NCI-H69 (cell line): ENCODE data around the gene TNNT3.

Experiments used
- DNase-seq: peaks from one replicate; lab custom pipeline; 2025; lab: John Stamatoyannopoulos, UW

TNNT3 gene

DNA sequence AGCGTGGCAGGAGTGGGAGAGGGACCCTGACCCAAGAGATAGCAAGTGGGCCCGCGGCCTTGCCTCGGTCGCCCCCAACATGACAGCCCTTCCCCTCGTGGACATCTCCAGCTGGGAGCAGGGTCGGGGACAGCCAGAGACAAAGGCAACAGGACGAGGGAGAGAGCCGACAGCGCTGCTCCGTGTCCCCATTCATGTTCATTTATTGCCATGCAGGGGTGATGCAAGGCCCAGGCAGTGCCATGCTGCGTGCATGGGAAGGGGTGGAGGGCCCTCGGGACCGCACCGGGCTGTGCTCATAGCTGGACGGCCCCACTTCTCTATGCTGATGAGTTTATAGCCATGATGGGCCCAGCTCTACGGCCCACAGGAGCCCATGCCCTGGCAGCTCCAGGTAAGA lies 40.3 kb downstream of the TNNT3 start:
- no peak for DNase-seq

DNA sequence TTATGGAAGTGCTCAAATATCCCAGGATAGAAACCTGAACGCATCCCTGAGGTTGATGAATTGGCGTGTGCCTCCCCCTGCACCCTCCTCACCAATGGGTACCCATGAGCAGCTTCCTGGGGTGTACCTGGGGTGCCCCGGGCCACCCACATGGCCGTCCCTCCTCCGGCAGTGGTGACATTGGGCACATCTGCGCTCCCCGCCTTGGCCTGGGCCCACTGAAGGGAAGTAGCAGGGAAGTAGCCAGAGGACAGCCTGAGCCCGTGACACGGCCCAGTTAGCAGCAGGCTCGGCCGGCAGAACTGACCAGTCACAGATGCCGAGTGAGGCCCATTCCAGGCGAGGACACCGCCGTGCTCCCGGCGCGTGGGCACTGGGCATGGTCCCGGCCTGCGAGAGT lies 44.4 kb downstream of the TNNT3 start:
- DNase-seq, result no peak

DNA sequence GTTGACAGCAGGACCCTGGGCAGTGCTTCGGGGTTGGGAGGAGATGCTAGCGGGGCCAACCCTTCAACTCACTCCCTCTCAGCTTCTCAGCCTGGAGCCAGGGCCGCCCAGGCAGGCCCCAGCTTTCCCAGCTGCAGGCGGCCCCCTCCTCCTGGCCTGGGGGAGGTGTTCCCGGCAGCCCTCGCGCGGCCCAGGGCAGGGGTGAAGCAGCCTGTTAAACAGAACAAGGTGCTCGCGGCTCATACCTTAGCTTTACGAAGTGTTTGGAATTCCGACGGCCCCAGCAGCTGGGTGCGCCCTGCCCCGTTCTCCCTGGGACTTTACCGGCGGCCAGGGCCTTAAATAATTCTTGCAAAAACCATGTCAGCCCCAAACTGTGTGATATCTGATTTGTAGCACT lies 44.8 kb downstream of the TNNT3 start:
- DNase-seq, result no peak

GRCh38 chr11:1964955-1965354 lies 45.5 kb downstream of the TNNT3 start:
- DNase-seq, result no peak

GRCh38 chr11:1966531-1966930 lies 47.0 kb downstream of the TNNT3 start:
- no peak for DNase-seq

GRCh38 chr11:1967641-1968225 lies 48.2 kb downstream of the TNNT3 start:
- no peak for DNase-seq

GRCh38 chr11:1968454-1969002 lies 49.0 kb downstream of the TNNT3 start:
- DNase-seq, result no peak

- no peak for DNase-seq
These were observed 49.5 kb downstream of the TNNT3 start for GRCh38 chr11:1969035-1969434.

DNA sequence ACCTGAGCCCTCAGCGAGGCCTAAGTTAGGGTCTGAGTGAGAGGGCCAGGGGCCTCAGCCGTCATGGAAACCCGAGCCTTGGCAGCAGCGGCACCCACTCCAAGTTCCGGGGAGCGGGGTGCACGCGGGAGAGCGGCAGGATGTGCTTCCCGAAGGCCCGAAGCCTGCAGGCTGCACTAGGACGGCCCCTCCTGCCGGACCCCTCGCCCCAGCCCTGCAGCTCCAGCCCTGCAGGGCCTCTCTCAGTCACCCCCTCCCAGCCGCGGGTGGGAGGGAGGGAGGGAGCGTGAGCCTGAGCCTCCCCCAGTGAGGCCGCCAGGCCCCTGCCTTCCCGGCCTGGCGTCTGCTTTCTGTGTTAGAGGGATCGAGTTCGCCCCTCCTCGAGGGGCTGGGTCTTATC lies 50.3 kb downstream of the TNNT3 start:
- no peak for DNase-seq

DNA sequence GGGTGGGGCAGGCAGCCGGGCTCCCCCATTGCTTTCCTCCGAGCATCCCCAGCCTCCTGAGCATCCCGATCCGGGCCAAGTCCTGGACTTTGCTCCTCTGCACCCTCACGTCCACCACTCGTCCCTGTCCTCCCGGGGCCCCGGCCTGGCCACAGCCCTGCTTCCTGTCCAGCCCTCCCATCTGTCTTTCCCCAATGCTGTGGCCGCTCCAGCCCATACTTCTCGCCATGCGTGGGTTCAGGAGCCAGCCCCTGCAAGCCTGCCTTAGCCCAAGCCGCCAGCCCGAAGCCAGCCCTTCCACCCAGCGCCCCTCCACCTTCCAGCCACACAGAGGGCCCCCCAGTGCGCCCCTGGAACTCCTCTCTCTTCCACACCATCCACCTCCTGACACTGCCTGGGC lies 51.5 kb downstream of the TNNT3 start:
- no peak for DNase-seq

GRCh38 chr11:1975185-1975584 lies 55.7 kb downstream of the TNNT3 start:
- no peak for DNase-seq

DNA sequence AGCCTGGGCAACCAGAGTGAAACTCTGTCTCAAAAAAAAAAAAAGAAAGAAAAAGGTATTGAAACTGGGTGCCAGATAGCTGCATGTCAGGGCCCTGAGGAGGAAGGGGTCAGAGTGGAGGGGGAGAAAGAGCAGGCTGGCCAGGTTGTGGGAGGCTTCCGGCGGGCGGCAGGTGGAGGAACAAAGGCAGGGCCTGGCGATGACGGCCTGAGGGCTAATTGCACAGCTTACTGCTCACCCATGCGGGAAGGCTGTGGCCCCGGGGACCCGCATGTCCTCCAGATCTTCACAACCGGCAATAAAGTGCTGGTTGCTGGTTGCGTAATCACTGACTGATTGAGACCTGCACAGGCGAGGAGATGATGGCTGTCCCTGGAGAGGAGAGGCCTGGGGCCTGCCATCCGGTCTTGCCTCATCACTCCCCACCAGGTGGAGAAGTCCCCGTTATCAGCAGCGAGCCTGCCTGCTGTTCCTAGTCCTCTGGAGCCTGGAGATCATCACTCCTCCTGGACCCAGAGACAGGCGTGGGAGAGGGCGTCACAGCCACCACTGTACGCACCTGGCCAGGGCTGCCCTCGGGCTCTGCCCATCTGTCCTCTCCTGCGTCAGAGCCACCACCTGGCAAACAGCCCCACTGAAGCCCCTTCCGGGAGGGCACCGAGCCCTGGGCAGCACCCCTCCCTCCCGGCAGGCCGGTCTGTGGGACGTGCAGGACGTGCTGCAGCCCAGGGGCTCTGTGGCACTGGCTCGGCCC lies 59.4 kb downstream of the TNNT3 start:
- DNase-seq, result no peak

DNA sequence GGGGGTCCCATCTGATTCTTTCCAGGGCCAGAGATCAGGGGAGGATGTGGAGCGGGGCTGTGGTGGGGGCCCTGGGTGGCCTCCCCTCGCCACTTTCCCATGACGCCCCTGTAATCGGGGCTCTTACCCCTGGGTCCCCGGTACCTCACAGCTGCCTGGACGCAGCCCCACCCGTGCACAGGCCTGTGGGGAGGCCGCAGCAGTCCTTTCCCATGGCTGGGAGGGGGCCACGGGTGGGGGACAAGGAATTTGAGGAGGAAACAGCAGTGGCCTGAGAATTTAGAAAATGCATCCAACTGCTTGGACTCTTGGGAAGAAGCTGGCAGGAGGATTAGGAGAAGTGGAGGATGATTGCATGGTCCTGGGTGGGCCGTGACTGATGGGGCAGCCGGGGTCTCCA lies 60.1 kb downstream of the TNNT3 start:
- no peak for DNase-seq

DNA sequence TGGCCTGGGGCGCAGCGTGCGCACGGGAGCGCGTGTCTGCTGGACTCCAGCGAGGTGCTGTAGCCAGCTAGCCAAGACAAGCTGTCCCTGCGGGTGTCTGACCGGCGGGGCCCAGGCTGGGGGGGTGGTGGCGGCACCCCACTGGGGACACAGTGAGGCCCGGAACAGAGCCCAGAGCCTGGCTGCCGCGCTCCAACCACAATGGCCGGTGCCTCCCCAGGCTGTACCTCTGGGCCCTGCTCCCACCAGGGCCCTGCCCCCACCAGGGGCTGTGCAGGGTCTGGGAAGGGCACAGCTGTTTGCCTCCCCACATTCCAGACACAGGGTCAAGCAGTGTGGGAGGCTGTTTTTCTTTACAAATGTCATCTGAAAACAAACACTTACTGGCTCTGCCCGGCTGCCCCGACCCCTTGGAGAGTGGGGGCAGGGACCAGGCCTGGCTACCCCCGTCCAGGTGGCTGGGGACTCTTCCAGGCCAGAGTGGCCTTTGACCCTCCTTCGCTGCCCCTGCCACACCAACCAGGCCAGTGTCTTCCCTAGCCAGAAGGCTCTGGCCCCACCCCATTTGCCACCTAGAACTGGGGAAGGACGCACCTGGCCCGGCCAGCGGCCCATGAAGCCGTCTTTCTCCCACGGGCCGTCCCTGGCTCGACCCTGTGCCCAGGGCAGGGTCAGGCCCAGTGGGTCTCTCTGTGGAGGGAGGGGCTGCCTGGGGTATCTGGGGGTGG lies 63.5 kb downstream of the TNNT3 start:
- DNase-seq, result no peak

DNA sequence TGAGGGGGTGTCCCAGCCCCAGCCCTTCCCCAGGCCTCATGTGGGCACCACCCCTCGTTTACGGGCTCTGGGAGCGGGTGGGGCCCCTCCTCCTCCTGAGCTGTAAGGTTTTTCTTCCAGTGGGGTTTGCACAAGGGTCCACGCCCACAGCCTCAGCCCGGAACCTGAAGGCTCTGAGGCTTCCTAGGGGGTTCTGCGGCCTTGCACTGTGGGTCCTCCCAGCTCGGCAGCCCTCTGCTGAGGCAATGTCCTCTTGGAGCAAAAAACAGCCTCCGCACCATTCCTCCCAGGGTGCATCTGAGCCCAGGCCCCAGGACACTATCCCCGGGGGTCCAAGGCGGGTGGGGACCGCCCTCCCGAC lies 64.1 kb downstream of the TNNT3 start:
- DNase-seq, result no peak

DNA sequence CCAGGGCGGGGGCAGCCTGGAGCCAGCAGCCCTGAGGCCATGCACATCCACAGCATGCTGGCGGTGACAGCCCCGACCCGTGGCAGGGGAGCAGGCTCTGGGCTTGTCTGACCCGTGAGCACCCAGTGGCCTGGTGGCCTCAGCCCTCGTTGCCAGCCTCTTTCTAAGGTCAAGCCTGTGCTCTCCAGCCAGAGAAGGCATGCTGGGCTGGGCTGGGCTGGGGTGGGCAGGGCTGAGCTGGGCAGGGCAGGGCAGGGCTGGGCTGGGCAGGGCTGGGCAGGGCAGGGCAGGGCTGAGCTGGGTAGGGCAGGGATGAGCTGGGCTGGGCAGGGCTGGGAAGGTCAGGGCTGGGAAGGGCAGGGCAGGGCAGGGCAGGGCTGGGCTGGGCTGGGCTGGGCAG lies 67.5 kb downstream of the TNNT3 start:
- no peak for DNase-seq

DNA sequence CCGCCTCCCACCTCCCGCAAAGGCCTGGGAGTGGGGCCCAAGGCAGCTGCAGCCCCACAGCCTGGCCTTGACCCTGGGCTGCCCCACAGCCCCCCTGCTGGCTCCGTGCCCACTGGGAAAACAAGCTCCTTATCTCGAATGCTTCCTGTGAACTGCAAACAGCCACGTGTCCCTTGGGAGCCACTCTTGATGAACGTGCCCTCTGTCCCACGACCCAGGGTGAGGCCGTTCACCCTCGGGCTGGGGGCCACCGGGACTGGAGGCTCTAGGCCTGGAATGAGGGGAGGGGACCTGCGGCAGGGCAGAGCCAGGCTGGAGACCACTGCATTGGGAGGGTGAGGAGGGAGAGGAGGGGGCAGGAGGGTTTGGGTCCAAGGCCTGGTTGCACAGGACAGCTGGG lies 68.7 kb downstream of the TNNT3 start:
- DNase-seq, result no peak
